ENCODE data around the gene NELFA.
A peak's percentile ranks its signal among the peaks of the same experiment; 100 is the strongest.

Gene NELFA

DNA sequence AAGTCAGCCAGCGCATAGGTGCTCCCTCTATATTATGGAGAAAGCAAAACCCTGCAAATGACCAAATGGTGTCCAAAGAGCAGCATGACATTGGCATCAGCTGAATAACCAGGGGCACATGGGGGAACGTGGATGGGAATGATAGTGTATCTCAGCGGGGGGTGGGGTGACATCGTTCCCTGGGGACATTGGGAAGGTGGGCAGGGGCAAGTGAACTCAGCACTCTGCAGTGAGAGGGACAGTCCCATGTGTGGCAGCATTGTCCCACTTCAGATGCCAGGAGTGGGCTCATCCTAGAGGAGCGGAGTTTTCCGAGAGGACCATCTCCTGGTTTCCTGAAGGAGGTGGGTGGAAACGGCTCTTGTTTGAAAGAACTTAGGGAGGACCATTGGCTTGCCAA, 64.8 kb downstream of the NELFA start:
- DNase-seq (ENCODE audit: low read depth) = no peak
- no peak overlapping the region for H3K4me3 ChIP-seq (ENCODE audit: low read length)
- TF ChIP-seq, protein P1, sequence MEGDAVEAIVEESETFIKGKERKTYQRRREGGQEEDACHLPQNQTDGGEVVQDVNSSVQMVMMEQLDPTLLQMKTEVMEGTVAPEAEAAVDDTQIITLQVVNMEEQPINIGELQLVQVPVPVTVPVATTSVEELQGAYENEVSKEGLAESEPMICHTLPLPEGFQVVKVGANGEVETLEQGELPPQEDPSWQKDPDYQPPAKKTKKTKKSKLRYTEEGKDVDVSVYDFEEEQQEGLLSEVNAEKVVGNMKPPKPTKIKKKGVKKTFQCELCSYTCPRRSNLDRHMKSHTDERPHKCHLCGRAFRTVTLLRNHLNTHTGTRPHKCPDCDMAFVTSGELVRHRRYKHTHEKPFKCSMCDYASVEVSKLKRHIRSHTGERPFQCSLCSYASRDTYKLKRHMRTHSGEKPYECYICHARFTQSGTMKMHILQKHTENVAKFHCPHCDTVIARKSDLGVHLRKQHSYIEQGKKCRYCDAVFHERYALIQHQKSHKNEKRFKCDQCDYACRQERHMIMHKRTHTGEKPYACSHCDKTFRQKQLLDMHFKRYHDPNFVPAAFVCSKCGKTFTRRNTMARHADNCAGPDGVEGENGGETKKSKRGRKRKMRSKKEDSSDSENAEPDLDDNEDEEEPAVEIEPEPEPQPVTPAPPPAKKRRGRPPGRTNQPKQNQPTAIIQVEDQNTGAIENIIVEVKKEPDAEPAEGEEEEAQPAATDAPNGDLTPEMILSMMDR (IDR thresholded peaks at IDR 0.05; ENCODE audit: insufficient read depth, low read depth, low read length, missing control alignments) = no peak

- no peak overlapping the region for H3K4me3 ChIP-seq (ENCODE audit: low read length)
- DNase-seq (ENCODE audit: low read depth) = no peak
- TF ChIP-seq, protein P1 (IDR thresholded peaks at IDR 0.05; ENCODE audit: insufficient read depth, low read depth, low read length, missing control alignments) = no peak
These were observed 68.2 kb downstream of the NELFA start for GRCh38 chr4:1940566-1940965.

- DNase-seq (ENCODE audit: low read depth) = peak; percentile 79
- H3K4me3 ChIP-seq (ENCODE audit: low read length) = no peak overlapping the region
- TF ChIP-seq, protein P1 (IDR thresholded peaks at IDR 0.05; ENCODE audit: insufficient read depth, low read depth, low read length, missing control alignments) = no peak
These were observed 68.9 kb downstream of the NELFA start for GRCh38 chr4:1939664-1940509.

- DNase-seq (ENCODE audit: low read depth) = peak; percentile 40
- TF ChIP-seq, protein P1 (IDR thresholded peaks at IDR 0.05; ENCODE audit: insufficient read depth, low read depth, low read length, missing control alignments) = no peak
- H3K4me3 ChIP-seq (ENCODE audit: low read length) = no peak overlapping the region
These were observed 70.7 kb downstream of the NELFA start for GRCh38 chr4:1938027-1938426.

GRCh38 chr4:1937550-1937949, 71.2 kb downstream of the NELFA start:
- TF ChIP-seq, protein P1 (IDR thresholded peaks at IDR 0.05; ENCODE audit: insufficient read depth, low read depth, low read length, missing control alignments) = no peak
- DNase-seq (ENCODE audit: low read depth) = no peak
- no peak overlapping the region for H3K4me3 ChIP-seq (ENCODE audit: low read length)

DNA sequence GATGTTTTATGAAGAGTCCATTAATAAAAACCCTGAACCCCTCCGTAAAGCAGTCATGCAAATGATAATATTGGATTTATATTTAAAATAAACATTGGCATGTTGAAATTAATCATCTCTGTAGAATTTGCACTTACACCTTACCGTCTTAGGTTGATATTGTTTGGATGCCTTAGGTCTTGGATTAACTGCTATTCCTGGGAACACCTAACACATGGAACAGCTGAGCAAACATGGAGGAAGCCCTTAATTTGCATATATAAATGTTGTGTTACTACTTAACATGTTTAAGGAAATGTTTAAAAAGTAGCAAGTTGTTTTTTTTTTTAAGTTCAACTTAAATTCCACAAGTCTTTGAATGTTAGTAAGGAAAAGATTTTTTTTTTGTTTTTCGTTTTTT, 75.1 kb downstream of the NELFA start:
- DNase-seq (ENCODE audit: low read depth) = no peak
- no peak overlapping the region for H3K4me3 ChIP-seq (ENCODE audit: low read length)
- TF ChIP-seq, protein P1 (IDR thresholded peaks at IDR 0.05; ENCODE audit: insufficient read depth, low read depth, low read length, missing control alignments) = no peak

DNA sequence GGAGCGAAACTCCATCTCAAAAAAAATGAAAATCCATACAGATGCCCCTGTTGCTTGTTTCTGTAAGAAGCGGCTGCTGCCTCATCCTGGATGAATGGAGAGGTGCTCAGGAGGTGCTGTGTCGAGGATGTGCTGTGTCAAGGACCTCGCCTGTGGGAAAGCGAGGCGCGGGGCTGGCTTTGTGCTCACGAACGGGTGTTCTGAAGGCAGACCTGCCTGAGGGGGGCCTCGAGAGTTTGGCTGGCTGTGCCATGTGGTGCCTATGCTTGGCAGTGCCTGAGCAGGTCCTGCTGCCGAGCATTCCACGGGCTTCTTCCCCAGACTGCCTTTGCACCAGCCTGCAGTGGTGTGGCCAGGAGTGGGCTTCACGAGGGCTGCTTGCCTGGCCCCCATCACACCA, 76.0 kb downstream of the NELFA start:
- no peak for DNase-seq (ENCODE audit: low read depth)
- H3K4me3 ChIP-seq (ENCODE audit: low read length) = no peak overlapping the region
- TF ChIP-seq, protein P1 (IDR thresholded peaks at IDR 0.05; ENCODE audit: insufficient read depth, low read depth, low read length, missing control alignments) = no peak

Data from epithelial cell of esophagus (primary cell).